ENCODE measurements around the gene SNAP23. TPM values are rescaled to one million over a fixed set of nuclear protein-coding genes. Genes with fewer than 3 reads are reported as not detected.

SNAP23 gene
- total and polyA plus RNA-seq, 2 experiments from 2014 or later, result 58.8 to 88.1 TPM

DNA sequence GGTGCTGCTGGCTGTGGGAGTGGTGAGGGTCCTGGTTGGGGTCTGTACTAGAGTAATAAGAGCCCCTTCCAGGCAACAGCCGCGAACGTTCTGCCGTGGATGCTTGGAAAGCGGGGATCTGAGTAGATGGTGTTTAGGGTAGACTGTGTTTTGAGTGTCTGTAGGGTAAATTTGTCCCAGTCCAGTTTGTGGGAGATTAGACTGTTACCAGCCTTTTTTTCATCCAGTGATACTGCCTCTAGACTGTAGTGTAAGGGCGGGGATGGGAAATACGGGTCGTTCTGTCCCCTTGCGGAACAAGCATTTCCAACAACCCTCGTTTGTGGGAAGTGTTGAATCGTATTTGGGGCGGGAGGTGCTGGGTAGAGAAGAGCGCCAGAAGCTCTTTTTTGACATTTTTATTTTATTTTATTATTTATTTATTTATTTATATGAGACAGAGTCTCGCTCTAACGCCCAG is 53.6 kb downstream of the SNAP23 start:
- ATAC-seq (peak; percentile 76), DNase-seq (ENCODE audit: low spot score) (peak; percentile 56)
- H3K36me3 ChIP-seq (ENCODE audit: insufficient read depth), result no peaks in the 10 kb centered on the region
- Mint-ChIP-seq H3K27ac (peak overlapping the region; percentile 97), H3K36me3 (ENCODE audit: low read depth) (peaks cover 3% of the 10 kb centered on the region; the same call in 1 of the 3 replicates), H3K4me3 (peak overlapping the region; percentile 93), H3K4me1 (peaks cover 13% of the 10 kb centered on the region), H3K27me3 (ENCODE audit: insufficient read depth, low read depth, poor library complexity) (peaks cover 3% of the 10 kb centered on the region), H3K9me3 (no peaks in the 10 kb centered on the region)
- peak overlapping the region; percentile 96 for H3K4me3 ChIP-seq
- H3K4me1 ChIP-seq (ENCODE audit: insufficient read depth), result peaks cover 9% of the 10 kb centered on the region
- TF ChIP-seq NANOG (IDR thresholded peaks at IDR 0.05; ENCODE audit: borderline replicate concordance) (no peak), CREB1 (CRISPR knock-in tag; IDR thresholded peaks at IDR 0.05; ENCODE audit: low read depth) (no peak), STAT1 (IDR thresholded peaks at IDR 0.05; ENCODE audit: unreplicated experiment) (no peak), POLR2AphosphoS5 (IDR thresholded peaks at IDR 0.05; ENCODE audit: low read depth) (no peak), JUNB (IDR thresholded peaks at IDR 0.05; ENCODE audit: unreplicated experiment) (no peak)
- peaks cover 57% of the 10 kb centered on the region for H3K79me2 ChIP-seq (replicated peaks; ENCODE audit: insufficient read depth)
- peak overlapping the region; percentile 98 for H3K4me2 ChIP-seq
- peaks cover 20% of the 10 kb centered on the region for H4K20me1 ChIP-seq (replicated peaks; ENCODE audit: insufficient read depth)
- no peaks in the 10 kb centered on the region for H3K9me2 ChIP-seq (ENCODE audit: insufficient read depth)
- no peaks in the 10 kb centered on the region for H3K27me3 ChIP-seq (ENCODE audit: insufficient read depth)
- no peaks in the 10 kb centered on the region; the same call in 1 of the 2 replicates for H3F3A ChIP-seq (replicated peaks; ENCODE audit: low read depth)
- peak overlapping the region; percentile 93 for H3K27ac ChIP-seq (ENCODE audit: low read depth)
- peak overlapping the region; percentile 100 for H2AFZ ChIP-seq

DNA sequence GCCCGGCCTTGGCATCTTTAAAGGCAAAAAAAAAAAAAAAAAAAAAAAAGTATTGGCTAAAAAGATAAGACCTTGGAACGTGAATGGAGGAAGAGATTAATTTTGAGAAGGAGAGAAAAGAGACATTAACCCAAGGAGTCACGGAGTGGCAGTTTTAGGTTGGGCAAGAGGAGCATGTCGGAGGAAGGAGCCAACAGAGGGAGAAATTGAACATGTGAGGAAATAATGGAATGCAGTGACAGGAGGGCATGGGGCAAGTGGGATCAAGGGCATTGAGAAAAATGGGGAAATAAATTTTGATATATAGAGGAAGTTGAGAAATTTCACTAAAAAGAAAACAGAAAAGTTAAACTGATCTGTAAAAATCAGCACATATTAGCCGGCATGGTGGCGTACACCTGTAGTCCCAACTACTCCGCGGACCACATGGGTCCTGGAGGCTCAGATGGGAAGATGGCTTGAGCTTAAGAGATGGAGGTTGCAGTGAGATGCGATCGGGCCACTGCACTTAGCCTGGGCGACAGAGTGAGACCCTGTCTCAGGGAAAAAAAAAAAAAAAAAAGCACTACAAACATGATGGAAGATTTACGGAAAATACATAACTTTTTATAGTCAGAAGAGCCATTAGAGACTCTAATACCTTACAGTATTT is 54.4 kb downstream of the SNAP23 start:
- H3K4me1 Mint-ChIP-seq, result peaks cover 13% of the 10 kb centered on the region
- H3K27ac Mint-ChIP-seq, result no peak overlapping the region

More for the DNA sequence above, 54.4 kb downstream of the SNAP23 start:
- Histone ChIP-seq H3K9me2 (ENCODE audit: insufficient read depth) (no peaks in the 10 kb centered on the region), H3K4me1 (ENCODE audit: insufficient read depth) (peaks cover 9% of the 10 kb centered on the region), H3K4me3 (peak overlapping the region; percentile 96), H3K4me2 (peak overlapping the region; percentile 98), H3K27ac (ENCODE audit: low read depth) (no peak overlapping the region), H4K20me1 (replicated peaks; ENCODE audit: insufficient read depth) (peaks cover 20% of the 10 kb centered on the region), H3F3A (replicated peaks; ENCODE audit: low read depth) (no peaks in the 10 kb centered on the region; the same call in 1 of the 2 replicates), H3K27me3 (ENCODE audit: insufficient read depth) (no peaks in the 10 kb centered on the region), H3K36me3 (ENCODE audit: insufficient read depth) (no peaks in the 10 kb centered on the region), H3K79me2 (replicated peaks; ENCODE audit: insufficient read depth) (peaks cover 65% of the 10 kb centered on the region), H2AFZ (no peak overlapping the region)
- peak overlapping the region; percentile 93 for H3K4me3 Mint-ChIP-seq
- H3K27me3 Mint-ChIP-seq (ENCODE audit: insufficient read depth, low read depth, poor library complexity), result peaks cover 7% of the 10 kb centered on the region
- H3K36me3 Mint-ChIP-seq (ENCODE audit: low read depth), result peaks cover 2% of the 10 kb centered on the region; the same call in 1 of the 3 replicates
- ATAC-seq (no peak), DNase-seq (ENCODE audit: low spot score) (no peak)
- no peak for TF ChIP-seq STAT1 (IDR thresholded peaks at IDR 0.05; ENCODE audit: unreplicated experiment)
- TF ChIP-seq, protein P1, sequence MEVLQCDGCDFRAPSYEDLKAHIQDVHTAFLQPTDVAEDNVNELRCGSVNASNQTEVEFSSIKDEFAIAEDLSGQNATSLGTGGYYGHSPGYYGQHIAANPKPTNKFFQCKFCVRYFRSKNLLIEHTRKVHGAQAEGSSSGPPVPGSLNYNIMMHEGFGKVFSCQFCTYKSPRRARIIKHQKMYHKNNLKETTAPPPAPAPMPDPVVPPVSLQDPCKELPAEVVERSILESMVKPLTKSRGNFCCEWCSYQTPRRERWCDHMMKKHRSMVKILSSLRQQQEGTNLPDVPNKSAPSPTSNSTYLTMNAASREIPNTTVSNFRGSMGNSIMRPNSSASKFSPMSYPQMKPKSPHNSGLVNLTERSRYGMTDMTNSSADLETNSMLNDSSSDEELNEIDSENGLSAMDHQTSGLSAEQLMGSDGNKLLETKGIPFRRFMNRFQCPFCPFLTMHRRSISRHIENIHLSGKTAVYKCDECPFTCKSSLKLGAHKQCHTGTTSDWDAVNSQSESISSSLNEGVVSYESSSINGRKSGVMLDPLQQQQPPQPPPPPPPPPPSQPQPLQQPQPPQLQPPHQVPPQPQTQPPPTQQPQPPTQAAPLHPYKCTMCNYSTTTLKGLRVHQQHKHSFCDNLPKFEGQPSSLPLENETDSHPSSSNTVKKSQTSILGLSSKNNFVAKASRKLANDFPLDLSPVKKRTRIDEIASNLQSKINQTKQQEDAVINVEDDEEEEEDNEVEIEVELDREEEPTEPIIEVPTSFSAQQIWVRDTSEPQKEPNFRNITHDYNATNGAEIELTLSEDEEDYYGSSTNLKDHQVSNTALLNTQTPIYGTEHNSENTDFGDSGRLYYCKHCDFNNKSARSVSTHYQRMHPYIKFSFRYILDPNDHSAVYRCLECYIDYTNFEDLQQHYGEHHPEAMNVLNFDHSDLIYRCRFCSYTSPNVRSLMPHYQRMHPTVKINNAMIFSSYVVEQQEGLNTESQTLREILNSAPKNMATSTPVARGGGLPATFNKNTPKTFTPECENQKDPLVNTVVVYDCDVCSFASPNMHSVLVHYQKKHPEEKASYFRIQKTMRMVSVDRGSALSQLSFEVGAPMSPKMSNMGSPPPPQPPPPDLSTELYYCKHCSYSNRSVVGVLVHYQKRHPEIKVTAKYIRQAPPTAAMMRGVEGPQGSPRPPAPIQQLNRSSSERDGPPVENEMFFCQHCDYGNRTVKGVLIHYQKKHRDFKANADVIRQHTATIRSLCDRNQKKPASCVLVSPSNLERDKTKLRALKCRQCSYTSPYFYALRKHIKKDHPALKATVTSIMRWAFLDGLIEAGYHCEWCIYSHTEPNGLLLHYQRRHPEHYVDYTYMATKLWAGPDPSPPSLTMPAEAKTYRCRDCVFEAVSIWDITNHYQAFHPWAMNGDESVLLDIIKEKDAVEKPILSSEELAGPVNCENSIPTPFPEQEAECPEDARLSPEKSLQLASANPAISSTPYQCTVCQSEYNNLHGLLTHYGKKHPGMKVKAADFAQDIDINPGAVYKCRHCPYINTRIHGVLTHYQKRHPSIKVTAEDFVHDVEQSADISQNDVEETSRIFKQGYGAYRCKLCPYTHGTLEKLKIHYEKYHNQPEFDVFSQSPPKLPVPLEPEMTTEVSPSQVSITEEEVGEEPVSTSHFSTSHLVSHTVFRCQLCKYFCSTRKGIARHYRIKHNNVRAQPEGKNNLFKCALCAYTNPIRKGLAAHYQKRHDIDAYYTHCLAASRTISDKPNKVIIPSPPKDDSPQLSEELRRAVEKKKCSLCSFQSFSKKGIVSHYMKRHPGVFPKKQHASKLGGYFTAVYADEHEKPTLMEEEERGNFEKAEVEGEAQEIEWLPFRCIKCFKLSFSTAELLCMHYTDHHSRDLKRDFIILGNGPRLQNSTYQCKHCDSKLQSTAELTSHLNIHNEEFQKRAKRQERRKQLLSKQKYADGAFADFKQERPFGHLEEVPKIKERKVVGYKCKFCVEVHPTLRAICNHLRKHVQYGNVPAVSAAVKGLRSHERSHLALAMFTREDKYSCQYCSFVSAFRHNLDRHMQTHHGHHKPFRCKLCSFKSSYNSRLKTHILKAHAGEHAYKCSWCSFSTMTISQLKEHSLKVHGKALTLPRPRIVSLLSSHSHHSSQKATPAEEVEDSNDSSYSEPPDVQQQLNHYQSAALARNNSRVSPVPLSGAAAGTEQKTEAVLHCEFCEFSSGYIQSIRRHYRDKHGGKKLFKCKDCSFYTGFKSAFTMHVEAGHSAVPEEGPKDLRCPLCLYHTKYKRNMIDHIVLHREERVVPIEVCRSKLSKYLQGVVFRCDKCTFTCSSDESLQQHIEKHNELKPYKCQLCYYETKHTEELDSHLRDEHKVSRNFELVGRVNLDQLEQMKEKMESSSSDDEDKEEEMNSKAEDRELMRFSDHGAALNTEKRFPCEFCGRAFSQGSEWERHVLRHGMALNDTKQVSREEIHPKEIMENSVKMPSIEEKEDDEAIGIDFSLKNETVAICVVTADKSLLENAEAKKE (CRISPR knock-in tag; IDR thresholded peaks at IDR 0.05), result no peak
- no peak for TF ChIP-seq ZNF331 (CRISPR knock-in tag; IDR thresholded peaks at IDR 0.05; ENCODE audit: low read depth)
- TF ChIP-seq, protein P2, sequence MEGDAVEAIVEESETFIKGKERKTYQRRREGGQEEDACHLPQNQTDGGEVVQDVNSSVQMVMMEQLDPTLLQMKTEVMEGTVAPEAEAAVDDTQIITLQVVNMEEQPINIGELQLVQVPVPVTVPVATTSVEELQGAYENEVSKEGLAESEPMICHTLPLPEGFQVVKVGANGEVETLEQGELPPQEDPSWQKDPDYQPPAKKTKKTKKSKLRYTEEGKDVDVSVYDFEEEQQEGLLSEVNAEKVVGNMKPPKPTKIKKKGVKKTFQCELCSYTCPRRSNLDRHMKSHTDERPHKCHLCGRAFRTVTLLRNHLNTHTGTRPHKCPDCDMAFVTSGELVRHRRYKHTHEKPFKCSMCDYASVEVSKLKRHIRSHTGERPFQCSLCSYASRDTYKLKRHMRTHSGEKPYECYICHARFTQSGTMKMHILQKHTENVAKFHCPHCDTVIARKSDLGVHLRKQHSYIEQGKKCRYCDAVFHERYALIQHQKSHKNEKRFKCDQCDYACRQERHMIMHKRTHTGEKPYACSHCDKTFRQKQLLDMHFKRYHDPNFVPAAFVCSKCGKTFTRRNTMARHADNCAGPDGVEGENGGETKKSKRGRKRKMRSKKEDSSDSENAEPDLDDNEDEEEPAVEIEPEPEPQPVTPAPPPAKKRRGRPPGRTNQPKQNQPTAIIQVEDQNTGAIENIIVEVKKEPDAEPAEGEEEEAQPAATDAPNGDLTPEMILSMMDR (conservative IDR thresholded peaks at IDR 0.05; ENCODE audit: low read depth in 2 of 2), result no peak
- no peak for TF ChIP-seq NANOG (IDR thresholded peaks at IDR 0.05; ENCODE audit: borderline replicate concordance)
- H3K9me3 Mint-ChIP-seq, result no peaks in the 10 kb centered on the region

Measured in GM23338 (cell line).